Sigmoid colon (tissue), 4 donors: ENCODE measurements around the gene CHRNE.

Experiments
- EP300 ChIP-seq, 4 donors: sonication (generic); formaldehyde crosslinking; IDR thresholded peaks; one replicate each; pipeline ENCODE4 v1.6.1; 2017; ENCODE audit warnings: antibody characterized with exemption in 4 of 4
- POLR2A ChIP-seq, 2 donors: fragments of 450-650 bp; IDR thresholded peaks; one replicate each; pipeline ENCODE4 v1.6.1; 2016; ENCODE audit warnings: antibody characterized with exemption in 2 of 2, mild to moderate bottlenecking in 2 of 2, moderate library complexity in 2 of 2
- TF ChIP-seq, protein P1 (sequence below), 4 experiments: fragments of 450-650 bp in 3 of 4; fragments of 200-600 bp in 1 of 4; IDR thresholded peaks; one replicate each; pipeline ENCODE4 v1.5.1; 2016 to 2019; ENCODE audit warnings: antibody characterized with exemption in 4 of 4, mild to moderate bottlenecking in 3 of 4, moderate library complexity in 2 of 4

DNA sequence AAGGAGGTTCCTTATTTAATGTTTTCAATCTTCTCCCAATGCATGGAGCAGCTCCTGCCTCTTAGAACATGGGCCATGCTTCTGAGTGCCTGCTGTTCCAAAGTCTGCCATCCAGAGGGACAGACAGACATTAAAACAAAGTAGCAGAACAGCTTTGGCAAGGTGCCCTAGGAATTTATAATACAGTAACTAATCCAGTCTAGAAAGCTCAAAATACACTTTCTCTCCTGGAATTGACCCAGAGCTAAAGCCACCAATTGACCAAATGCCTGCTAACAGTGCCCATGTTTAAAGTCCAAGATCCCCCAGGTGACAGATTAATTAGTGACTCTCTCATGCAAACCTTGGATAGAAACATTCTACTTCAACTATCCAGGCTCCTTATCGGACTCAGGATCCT is 11.1 kb upstream of the CHRNE start:
- TF ChIP-seq, protein P1, sequence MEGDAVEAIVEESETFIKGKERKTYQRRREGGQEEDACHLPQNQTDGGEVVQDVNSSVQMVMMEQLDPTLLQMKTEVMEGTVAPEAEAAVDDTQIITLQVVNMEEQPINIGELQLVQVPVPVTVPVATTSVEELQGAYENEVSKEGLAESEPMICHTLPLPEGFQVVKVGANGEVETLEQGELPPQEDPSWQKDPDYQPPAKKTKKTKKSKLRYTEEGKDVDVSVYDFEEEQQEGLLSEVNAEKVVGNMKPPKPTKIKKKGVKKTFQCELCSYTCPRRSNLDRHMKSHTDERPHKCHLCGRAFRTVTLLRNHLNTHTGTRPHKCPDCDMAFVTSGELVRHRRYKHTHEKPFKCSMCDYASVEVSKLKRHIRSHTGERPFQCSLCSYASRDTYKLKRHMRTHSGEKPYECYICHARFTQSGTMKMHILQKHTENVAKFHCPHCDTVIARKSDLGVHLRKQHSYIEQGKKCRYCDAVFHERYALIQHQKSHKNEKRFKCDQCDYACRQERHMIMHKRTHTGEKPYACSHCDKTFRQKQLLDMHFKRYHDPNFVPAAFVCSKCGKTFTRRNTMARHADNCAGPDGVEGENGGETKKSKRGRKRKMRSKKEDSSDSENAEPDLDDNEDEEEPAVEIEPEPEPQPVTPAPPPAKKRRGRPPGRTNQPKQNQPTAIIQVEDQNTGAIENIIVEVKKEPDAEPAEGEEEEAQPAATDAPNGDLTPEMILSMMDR (IDR thresholded peaks at IDR 0.05), result no peak
- TF ChIP-seq POLR2A (IDR thresholded peaks at IDR 0.05) (no peak), EP300 (IDR thresholded peaks at IDR 0.05) (no peak)
